Endothelial cell of umbilical vein (primary cell): ENCODE results near the gene NAV2.

ENCODE experiments used
- EZH2 ChIP-seq: IDR thresholded peaks from 2 replicates; pipeline ENCODE4 v1.6.1; 2012; ENCODE audit warnings: borderline replicate concordance, low read depth, mild to moderate bottlenecking, moderate library complexity, low read length, inconsistent platforms; ENCODE audit not compliant: severe bottlenecking
- GATA2 ChIP-seq: IDR thresholded peaks from 2 replicates; pipeline ENCODE4 v1.7.0; 2011; ENCODE audit warnings: low read depth, mild to moderate bottlenecking, moderate library complexity, mixed read lengths, low read length; ENCODE audit not compliant: insufficient read length, insufficient read depth
- POLR2A ChIP-seq: IDR thresholded peaks from 2 replicates; pipeline ENCODE4 v1.6.1; 2012; ENCODE audit warnings: low read depth, mild to moderate bottlenecking, control low read depth, low read length
- TF ChIP-seq, protein P1 (sequence below), 2 donors: IDR thresholded peaks; 1 replicate in 1 of 2; 2 replicates in 1 of 2; pipeline ENCODE4 v1.5.1; 2011; ENCODE audit warnings: low read length in 2 of 2, mild to moderate bottlenecking in 2 of 2, moderate library complexity in 2 of 2, control low read depth in 1 of 2, inconsistent platforms in 1 of 2, low read depth in 1 of 2; ENCODE audit not compliant: insufficient read depth in 1 of 2; ENCODE audit errors: extremely low read depth in 1 of 2

DNA sequence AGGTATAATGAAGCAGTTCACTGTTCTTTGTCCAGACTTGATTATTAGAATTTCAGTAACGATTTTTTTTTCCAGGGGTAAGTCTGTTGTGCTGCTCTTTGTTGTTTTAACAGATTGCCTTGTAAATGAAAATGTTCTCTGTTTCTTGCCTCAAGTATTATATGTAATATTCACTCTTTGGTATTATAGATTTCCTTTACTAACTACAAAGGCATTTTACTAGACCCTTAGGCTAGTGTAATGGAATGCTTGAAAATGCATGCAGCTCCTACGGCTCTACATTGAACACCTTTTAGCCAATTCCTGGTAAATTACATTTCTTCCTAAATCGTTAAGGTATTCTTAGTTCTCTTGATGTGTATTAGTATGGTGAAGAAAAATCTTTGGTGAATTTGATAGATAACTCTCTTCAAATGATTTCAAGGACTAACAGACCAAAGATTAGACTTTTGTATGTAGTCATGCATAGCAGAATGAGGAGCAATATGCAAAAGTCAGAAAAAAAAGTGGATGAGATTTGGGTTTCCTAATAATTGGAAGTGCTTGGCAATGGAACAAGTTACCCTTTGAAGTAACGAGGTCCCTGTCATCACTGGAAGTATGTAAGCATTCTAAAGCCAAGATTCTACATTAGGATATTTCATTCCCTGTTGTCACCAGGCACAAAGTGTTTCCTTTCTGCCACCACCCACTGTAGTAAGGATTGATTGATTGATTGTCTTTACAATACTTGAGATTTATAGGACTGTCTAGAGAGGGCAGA, 334.6 kb downstream of the NAV2 start:
- TF ChIP-seq, protein P1, sequence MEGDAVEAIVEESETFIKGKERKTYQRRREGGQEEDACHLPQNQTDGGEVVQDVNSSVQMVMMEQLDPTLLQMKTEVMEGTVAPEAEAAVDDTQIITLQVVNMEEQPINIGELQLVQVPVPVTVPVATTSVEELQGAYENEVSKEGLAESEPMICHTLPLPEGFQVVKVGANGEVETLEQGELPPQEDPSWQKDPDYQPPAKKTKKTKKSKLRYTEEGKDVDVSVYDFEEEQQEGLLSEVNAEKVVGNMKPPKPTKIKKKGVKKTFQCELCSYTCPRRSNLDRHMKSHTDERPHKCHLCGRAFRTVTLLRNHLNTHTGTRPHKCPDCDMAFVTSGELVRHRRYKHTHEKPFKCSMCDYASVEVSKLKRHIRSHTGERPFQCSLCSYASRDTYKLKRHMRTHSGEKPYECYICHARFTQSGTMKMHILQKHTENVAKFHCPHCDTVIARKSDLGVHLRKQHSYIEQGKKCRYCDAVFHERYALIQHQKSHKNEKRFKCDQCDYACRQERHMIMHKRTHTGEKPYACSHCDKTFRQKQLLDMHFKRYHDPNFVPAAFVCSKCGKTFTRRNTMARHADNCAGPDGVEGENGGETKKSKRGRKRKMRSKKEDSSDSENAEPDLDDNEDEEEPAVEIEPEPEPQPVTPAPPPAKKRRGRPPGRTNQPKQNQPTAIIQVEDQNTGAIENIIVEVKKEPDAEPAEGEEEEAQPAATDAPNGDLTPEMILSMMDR (IDR thresholded peaks at IDR 0.05; ENCODE audit: extremely low read depth in 1 of 2, insufficient read depth in 1 of 2, low read depth in 1 of 2, low read length in 2 of 2), result no peak
- TF ChIP-seq POLR2A (no peak), EZH2 (no peak), GATA2 (no peak)
